ENCODE results near the gene AKAP13.

Gene AKAP13

GRCh38 chr15:85543741-85544155, 163.3 kb downstream of the AKAP13 start:
- no peaks in the 10 kb centered on the region for H3K27me3 Mint-ChIP-seq (ENCODE audit: low read depth, poor library complexity)

GRCh38 chr15:85545185-85545584, 164.8 kb downstream of the AKAP13 start:
- H3K27ac Mint-ChIP-seq = no peak overlapping the region
- no peaks in the 10 kb centered on the region for H3K9me3 Mint-ChIP-seq
- H3K4me1 Mint-ChIP-seq = peaks cover 40% of the 10 kb centered on the region
- TF ChIP-seq CTCF (IDR thresholded peaks at IDR 0.05) = no peak
- H3K36me3 Mint-ChIP-seq (ENCODE audit: low read depth) = peaks cover 46% of the 10 kb centered on the region
- H3K27me3 Mint-ChIP-seq (ENCODE audit: low read depth, poor library complexity) = no peaks in the 10 kb centered on the region
- DNase-seq = no peak
- no peak overlapping the region for H3K4me3 Mint-ChIP-seq

More at GRCh38 chr15:85543741-85544155, 163.3 kb downstream of the AKAP13 start:
- H3K27ac Mint-ChIP-seq = peak overlapping the region; percentile 68
- no peak for DNase-seq
- TF ChIP-seq CTCF (IDR thresholded peaks at IDR 0.05) = no peak
- no peaks in the 10 kb centered on the region for H3K9me3 Mint-ChIP-seq
- no peak overlapping the region for H3K4me3 Mint-ChIP-seq
- H3K36me3 Mint-ChIP-seq (ENCODE audit: low read depth) = peaks cover 51% of the 10 kb centered on the region
- peaks cover 51% of the 10 kb centered on the region for H3K4me1 Mint-ChIP-seq

GRCh38 chr15:85545752-85546151, 165.3 kb downstream of the AKAP13 start:
- Mint-ChIP-seq H3K9me3 (no peaks in the 10 kb centered on the region), H3K27ac (no peak overlapping the region), H3K4me1 (peaks cover 35% of the 10 kb centered on the region), H3K4me3 (no peak overlapping the region), H3K27me3 (ENCODE audit: low read depth, poor library complexity) (no peaks in the 10 kb centered on the region), H3K36me3 (ENCODE audit: low read depth) (peaks cover 50% of the 10 kb centered on the region)
- TF ChIP-seq CTCF (IDR thresholded peaks at IDR 0.05) = no peak
- DNase-seq = no peak

GRCh38 chr15:85547386-85547785, 167.0 kb downstream of the AKAP13 start:
- Mint-ChIP-seq H3K36me3 (ENCODE audit: low read depth) (peaks cover 62% of the 10 kb centered on the region), H3K4me3 (no peak overlapping the region), H3K4me1 (peaks cover 18% of the 10 kb centered on the region), H3K27ac (no peak overlapping the region), H3K9me3 (peaks cover 4% of the 10 kb centered on the region), H3K27me3 (ENCODE audit: low read depth, poor library complexity) (no peaks in the 10 kb centered on the region)
- no peak for TF ChIP-seq CTCF (IDR thresholded peaks at IDR 0.05)
- DNase-seq = no peak

- no peak overlapping the region for H3K27ac Mint-ChIP-seq
- no peak for TF ChIP-seq CTCF (IDR thresholded peaks at IDR 0.05)
- H3K36me3 Mint-ChIP-seq (ENCODE audit: low read depth) = peaks cover 72% of the 10 kb centered on the region
- DNase-seq = no peak
- H3K4me3 Mint-ChIP-seq = no peak overlapping the region
- peaks cover 16% of the 10 kb centered on the region for H3K9me3 Mint-ChIP-seq
- no peaks in the 10 kb centered on the region for H3K27me3 Mint-ChIP-seq (ENCODE audit: low read depth, poor library complexity)
- peaks cover 9% of the 10 kb centered on the region for H3K4me1 Mint-ChIP-seq
These were observed 169.9 kb downstream of the AKAP13 start for GRCh38 chr15:85550283-85550682.

GRCh38 chr15:85551221-85551832, 170.9 kb downstream of the AKAP13 start:
- H3K27ac Mint-ChIP-seq = no peak overlapping the region
- TF ChIP-seq CTCF (IDR thresholded peaks at IDR 0.05) = no peak
- H3K36me3 Mint-ChIP-seq (ENCODE audit: low read depth) = peaks cover 61% of the 10 kb centered on the region
- no peaks in the 10 kb centered on the region for H3K27me3 Mint-ChIP-seq (ENCODE audit: low read depth, poor library complexity)
- DNase-seq = no peak
- peaks cover 13% of the 10 kb centered on the region for H3K4me1 Mint-ChIP-seq
- no peak overlapping the region for H3K4me3 Mint-ChIP-seq
- peaks cover 16% of the 10 kb centered on the region for H3K9me3 Mint-ChIP-seq

Data from nephron progenitor cell (in vitro differentiated cells).